DMS153 (cell line): ENCODE measurements around the gene STEAP2.
"Not testable (repeated sequence)": the region's sequence is repeated elsewhere in the genome, so short reads cannot be mapped to it uniquely, and the experiment has no call there.

ENCODE experiments used
- DNase-seq: peaks from one replicate; lab custom pipeline; 2025; lab: John Stamatoyannopoulos, UW

STEAP2 gene

DNA sequence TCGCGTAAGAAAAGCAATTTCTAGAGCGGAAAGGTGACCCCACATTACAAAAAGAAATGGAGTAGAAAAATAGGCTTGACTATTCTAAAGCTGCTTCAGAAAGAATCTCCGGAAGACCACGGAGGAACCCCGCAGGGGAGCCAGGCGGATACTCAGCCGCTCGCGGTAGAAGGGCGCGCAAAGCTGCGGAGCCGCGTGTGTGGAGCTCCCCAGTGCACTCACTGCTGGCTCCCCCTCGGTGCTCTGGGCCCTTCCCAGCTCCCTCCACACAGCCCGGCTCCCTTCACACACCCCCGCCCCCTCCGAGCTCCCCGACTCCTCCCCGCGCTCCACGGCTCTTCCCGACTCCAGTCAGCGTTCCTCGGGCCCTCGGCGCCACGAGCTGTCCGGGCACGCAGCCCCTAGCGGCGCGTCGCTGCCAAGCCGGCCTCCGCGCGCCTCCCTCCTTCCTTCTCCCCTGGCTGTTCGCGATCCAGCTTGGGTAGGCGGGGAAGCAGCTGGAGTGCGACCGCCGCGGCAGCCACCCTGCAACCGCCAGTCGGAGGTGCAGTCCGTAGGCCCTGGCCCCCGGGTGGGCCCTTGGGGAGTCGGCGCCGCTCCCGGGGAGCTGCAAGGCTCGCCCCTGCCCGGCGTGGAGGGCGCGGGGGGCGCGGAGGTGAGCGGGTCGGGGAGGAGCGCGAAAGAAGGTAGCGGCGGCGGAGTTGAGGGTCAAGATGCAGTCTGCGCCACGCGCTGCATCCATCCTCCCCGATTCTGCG lies at the start of gene STEAP2:
TSS of gene STEAP2 (plus strand) at position 350 of the 758 bp plus-strand sequence. CDS start 13,343 bp downstream, outside the sequence.
- peak; percentile 28 for DNase-seq

DNA sequence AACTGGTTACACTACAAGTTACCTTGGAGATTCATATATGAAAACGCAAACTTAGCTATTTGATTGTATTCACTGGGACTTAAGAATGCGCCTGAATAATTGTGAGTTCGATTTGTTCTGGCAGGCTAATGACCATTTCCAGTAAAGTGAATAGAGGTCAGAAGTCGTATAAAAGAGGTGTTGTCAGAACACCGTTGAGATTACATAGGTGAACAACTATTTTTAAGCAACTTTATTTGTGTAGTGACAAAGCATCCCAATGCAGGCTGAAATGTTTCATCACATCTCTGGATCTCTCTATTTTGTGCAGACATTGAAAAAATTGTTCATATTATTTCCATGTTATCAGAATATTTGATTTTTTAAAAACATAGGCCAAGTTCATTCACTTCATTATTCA lies 48.0 kb upstream of the STEAP2 start:
- DNase-seq = no peak

DNA sequence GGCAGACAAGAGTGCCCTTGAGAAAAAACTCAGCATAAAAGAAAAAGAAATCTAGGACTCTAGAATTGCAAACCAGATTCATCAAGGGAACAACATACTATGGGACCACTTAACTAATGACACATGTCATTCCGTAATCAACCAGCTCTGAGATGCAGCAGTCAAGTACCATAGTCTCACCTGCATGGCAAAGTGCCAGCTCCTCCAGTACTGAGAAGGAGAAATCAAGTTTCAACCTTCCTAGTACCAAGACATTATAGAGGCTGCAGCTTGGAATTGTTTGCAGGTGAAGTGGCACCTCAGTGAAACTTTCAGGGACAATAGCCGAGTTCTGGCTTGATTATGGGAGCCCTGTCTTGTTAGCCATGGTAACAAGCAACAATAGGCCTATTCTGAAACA lies 45.8 kb upstream of the STEAP2 start:
- no peak for DNase-seq

DNA sequence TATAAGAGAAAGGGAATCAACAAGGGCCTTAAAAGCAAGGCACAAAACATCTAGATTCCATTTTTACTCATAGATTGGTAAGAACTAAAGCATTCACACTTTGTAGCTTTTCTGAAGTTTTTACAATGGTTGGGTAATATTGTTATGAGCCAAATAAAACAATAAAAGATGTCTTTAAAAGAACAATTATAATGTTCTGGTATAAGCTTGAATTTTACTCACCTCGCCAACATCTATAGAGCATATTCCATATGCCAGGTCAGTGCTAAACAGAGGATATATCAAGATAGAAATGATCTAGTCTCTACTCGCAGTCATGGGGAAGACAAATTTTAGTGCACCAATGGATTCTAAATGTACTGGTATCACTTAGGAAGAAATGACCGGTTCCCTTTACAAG lies 45.4 kb upstream of the STEAP2 start:
- DNase-seq = no peak

DNA sequence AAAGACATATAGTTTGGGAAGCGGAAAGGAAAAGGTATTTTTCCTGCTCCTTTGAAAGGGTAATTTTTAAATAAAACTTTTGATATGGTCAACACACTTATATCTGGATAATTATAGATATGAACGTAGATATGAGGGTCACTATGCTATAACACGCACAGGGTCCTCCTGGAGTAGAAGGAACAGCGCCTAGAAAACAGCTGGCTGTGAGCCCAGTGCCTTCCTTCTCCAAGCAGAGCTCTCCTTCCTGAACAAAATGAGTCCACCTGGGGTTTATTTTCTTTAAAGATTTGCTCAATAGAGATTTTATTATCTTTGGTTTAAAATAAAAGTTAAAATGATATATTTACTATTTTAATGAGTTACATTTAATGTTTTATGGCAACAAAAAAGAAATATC lies 44.2 kb upstream of the STEAP2 start:
- DNase-seq = no peak

DNA sequence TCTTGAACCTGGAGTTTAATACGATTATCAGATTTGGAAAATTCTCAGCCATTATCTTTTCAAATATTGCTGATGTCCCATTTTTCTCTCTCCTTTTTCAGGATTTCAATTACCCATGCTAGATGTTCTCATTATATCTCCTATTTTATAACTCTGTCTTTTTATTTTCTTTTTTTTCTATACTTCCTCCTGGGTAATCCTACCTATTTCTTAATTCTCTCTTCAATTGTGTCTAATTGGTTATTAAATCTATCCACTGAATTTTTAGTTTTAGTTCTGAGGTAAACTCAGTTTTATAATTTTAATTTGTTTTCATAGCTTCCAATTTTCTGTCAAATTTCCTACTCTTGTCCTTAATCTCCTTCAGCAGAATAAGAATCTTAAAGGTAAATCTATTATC lies 41.6 kb upstream of the STEAP2 start:
- no peak for DNase-seq

DNA sequence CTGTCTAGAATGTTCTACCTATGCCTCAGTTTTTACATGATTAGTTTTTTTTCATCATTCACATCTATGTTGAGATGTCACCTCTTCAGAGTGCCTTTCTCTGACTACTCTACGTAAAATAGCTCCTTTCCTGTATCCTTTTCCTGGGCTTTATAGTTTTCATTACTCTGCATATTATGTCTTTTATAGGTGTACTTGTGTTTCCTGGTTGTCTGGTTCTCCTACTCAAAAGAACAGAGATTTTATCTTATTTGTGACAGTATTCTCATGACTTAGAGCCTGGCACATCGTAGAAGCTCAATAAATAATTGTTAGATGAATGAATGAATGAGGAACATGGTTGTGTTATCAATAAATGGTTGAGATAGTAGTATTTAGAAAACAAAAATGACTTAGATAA lies 39.4 kb upstream of the STEAP2 start:
- DNase-seq = no peak

DNA sequence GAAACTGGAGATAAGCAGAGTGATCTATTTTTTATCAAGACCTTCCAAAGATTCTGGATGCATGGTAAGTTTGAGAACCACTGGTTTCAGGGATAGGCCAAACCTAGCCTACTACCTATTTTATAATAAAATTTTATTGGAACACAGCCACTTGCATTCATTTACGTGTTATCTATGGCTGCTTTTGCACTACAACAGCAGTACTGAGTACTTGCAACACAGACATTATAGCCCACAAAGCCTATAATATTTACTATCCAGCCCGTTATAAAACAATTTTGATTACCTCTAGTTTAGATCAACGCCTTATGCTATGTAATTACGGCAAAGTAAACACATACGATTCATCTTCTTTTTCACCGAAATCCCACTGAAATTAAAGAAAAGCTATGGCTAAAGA lies 38.9 kb upstream of the STEAP2 start:
- DNase-seq = no peak

DNA sequence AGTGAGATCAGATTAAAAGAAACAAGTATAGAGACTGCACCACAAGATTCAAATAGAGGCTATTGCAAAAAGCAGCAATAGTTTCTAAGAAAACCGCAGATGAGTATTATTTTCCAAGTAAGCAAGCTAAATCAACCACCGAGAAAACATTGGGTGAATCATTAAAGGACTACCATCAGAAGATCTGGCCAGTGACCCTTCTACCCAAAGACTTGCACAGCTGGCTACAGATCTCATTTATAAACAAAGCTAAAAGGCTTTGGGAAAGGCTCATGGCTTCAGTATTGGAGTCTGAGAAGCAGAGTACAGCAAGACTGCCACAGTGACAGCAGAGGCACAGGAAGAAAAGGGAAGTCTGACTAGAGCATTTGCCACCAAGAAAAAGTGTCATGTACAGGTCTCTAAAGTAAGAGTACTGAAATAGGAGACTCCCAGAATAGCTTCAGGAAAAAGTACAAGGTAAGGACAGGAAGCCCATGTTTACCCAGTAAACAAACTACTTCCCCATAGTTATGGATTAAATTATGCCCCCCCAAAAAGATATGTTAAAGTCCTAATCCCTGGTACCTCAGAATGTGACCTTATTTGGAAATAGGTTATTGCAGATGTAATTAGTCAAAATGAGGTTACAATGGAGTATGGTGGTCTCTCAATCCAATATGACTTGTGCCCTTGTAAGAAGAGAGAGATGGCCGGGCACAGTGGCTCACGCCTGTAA lies 38.3 kb upstream of the STEAP2 start:
- DNase-seq = no peak

DNA sequence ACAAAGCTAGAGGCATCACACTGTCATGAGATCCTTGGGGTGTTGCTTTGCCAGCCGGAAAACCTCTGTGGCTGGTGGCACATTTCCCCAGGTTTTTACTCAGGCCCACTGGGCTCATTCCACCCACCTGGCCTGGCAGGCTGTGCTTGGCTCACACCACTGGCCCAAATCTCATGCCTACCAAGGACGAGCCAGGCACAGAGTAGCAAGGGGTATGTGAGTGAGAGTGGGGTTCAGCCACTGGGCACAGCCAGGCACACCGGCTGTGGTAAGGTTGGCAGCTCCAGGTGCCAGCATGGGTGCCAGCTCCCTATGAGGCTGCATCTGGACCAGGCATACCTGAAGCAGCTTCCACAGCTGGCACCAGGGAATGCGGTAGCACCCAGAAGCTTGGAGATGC lies 35.9 kb upstream of the STEAP2 start:
- no peak for DNase-seq

DNA sequence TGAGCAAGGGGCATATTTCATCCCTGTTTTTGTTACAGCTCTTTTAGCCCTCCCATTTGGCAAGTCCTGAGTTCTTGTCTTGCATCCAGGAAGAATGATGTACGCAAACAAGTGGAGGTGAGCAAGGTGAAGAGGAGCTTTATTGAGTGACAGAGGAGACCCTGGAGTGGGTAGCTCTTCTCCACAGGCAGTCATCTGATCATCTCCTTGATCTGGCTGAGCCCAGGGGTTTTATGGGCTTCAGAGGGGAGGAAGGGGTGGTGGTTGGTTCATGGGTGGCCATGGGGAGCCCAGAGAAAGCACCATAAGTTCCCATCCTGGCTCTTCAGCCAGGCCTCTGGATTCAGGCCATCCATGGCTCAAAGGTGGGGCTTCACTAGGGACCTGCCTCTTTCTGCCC lies 35.3 kb upstream of the STEAP2 start:
- no peak for DNase-seq

DNA sequence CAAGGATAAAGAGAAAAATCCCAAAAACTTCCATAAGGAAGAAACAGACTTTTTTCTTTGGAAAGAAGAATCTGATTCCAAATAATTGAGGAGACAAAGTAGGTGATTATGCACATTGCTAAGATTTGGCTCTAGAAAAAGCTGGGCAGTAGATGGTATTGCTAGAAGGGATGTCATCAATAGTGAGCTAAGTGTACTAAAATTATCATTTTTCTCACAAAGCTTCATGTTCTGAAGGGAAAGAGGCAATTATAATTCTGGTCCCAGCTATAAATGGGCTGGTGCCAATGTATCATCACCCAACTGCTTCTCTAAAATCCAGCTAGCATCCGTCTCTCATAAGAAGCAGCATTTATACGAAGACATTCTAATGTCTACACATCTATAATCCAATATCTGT lies 33.4 kb upstream of the STEAP2 start:
- no peak for DNase-seq

DNA sequence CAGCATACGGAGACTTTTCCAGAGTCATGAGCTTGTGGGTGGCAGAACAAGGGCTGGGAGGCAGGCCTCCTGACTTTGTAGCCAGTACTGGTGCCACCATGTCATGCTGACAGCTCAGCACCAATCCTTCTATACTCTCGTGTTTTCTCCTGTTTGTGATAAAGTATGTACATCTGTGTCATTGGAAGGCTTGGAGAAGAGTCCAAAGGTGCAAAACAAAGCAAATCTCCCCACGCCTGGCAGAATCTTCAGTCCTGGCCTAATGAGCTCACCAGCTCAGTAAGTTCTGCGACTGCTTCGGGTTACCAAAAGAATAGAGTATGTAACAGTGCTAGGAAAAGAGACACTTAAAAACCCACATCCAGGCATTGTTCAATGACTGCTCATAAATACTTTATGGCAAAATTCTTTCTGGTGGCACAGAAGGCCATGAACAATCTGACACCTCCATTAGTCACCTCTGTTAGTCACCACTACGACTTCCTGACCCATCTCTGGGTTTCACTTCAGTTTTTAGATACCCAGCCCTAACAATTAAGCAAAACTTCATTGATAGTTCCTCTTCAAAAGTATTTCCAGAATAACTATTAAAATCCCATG lies 32.8 kb upstream of the STEAP2 start:
- DNase-seq = no peak

DNA sequence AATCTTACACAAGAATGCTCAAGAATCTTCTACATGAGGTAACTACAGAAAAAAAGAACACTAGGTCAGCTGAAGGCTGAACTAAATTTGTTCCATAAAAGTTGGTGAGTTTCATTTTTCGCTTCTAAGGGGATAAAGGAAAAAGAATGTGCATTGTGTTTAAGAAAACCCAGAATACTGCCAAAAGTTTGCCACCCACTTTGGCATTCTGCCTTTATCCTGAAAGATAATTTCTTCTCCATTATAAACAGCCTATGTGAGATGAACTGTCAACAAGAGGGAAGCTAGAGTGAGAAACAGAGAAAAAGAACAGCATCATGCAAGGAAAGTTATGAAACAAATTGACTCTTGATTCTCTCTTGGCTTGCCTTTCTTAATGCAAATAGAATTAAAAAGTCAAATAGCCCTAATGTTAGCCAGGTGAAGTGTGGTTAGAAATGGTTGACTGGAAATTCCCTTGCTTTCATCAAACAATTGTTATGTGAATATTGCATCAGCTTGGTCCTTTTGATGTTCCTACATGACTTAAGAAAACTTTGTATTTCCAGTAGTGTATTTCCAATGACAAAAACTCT lies 31.4 kb upstream of the STEAP2 start:
- no peak for DNase-seq

DNA sequence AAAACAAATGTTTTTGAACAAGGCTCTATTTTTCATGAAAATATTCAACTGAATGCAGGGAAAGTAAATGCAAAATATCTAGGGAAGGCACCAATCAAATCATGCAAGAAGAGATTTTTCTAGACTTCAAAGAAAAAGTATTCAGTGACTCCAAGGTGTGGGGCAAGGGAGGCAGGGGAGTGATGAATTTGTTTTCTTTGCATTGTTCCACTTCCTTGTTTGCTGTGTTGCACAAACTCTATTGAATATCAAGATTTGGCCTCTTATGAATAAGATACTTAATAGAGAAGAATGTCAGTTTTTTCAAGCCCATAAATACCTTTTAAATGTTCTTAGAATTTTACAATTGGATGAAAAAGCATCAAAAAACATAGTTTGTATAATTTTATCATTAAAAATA lies 30.9 kb upstream of the STEAP2 start:
- DNase-seq = no peak

DNA sequence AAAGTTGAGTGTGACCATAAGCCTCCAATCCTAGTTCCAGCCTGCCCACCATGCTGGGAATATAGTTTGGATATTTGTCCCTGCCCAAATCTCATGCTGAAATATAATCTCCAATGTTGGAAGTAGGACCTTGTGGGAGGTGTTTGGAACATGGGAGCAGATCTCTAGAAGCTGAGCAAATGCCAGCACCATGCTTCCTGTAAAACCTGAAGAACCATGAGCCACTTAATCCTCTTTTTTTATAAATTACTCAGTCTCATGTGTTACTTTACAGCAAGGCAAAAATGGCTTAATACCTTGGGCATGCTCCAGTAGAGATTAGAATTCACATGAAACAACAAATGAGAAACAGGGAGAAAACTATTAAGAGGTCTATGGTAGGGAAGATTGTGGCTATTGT lies 30.1 kb upstream of the STEAP2 start:
- no peak for DNase-seq

DNA sequence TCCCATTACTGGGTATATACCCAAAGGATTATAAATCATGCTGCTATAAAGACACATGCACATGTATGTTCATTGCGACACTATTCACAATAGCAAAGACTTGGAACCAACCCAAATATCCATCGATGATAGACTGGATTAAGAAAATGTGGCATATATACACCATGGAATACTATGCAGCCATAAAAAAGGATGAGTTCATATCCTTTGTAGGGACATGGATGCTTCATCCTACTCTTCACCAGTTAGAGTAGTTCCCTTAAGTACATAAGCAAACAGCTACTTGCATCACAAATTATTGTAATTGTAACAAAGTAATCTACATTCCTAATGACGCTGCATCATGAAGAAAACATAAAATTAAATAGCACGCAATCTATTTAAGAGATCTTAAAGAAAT lies 25.2 kb upstream of the STEAP2 start:
- not testable (repeated sequence) for DNase-seq

DNA sequence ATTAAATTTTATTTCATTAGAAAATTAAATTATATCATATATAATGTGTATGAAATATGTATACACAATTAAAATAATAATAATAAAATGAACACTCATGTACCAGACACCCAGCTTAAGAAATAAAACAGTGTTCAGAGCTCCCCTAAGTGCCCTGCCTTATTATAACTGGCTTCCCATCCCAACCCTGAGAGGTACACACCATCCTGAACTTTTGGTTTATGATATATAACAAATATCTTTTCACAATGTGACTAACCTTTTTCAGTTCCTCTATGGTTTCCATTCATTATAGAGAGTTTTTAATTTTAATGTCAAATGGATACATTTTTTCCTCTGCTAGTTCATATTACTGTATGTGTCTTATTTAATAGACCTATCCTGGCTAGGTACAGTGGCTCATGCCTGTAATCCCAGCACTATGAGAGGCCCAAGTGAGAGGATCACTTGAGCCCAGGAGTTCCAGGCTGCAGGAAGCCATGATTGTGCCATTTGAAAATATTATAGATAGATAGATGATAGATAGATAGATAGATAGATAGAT lies 24.0 kb upstream of the STEAP2 start:
- no peak for DNase-seq

DNA sequence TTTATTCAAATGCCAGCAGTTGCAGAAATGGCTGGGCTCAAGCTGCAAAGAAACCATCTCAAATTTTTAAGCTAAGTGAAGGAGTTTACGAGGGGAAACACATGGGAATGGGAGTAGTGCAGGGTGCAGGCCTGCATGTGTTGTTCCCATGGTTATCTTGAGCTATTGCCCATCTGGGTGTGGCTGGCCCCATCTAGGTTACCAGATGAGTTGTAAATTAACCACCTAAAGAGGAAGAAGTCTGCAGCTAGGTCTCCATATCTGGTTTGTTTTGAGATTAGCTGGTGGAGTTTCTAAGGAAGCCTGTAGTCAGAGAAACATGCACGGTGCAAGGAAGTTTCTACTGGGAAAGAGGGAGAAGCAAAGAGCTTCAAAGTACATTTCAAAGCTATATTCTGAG lies 23.3 kb upstream of the STEAP2 start:
- no peak for DNase-seq

DNA sequence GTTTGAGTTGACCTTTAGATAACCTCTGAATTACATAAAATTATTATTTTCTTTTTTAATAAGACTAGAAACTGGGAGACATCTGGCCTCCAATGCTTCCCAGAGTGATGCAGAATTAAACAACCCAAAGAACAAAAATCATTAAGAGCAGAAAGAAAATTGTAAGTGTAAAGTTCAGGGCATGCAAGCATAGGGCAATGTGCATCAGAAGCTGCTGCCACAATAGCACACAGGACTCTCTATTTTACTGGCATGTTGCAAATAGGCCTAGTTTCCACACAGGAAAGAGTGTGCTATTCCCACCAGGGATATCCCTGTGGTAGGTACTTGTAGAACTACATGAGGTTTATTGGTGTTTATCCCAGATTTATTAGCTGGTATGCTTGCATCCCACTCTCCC lies 20.5 kb upstream of the STEAP2 start:
- DNase-seq = no peak

DNA sequence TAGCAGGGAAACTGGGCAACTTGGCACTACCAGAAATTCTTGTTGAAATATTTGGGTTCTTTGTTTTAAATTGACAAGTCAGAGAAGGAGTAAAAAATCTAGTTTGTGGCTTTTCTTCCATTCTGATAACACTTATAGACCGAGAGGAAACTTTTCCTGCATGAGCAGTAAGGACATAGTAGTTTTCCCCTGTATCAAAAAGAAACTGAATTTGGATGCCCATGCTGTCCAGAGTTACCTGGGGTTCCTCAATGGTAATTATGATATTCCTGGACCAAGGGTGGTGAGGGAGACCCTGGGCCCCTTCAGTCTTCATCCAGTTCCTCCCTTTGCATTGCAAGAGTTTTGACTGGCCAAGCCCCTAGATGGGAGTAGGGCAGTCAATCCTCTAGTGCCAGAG lies 19.9 kb upstream of the STEAP2 start:
- DNase-seq = no peak

DNA sequence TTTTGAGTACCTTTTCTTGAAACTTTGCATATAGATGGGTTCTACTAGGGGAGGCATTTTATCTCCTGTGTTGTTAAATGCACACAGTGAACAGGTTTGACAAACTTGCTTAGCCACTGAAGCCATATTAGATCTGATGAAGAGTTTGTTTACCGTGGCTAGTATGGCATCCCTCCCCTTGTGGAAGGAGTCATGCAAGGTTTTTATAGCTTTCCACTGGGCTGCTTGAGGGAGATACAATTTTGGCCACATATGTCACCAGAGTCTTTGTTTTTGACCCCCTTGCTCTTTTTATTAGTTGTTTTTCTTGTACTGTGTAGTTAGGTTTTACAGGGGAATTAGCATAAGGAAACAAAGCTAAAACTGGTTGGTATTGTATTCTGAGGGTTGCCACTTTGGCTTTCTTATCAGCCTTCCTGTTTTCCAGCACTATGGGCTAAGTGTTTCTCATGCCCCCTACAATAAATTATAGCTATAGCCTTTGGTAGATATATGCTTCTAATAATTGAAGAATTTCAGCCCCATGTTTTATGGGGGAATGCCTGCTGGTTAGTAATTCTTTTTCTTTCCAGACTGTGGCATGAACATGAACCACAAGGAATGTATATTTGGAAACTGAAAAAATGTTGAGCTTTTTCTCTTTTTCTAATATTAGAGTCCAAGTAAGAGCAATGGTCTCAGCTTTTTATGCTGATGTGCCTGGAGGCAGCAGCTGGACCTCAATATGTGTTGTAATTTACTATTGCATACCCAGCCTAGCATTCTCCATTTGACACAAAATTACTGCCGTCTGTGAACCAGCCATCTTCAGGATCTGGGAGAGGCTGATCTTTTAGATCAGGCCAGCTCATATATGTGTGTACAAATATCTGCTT lies 18.4 kb upstream of the STEAP2 start:
- no peak for DNase-seq
